B cell (primary cell): Measurements from ENCODE around the gene NAXE. TPM values are rescaled to one million over a fixed set of nuclear protein-coding genes. Genes with fewer than 3 reads are reported as not detected.
A peak's percentile ranks its signal among the peaks of the same experiment; 100 is the strongest.

Experiments
- ATAC-seq: fragments of 200-7000 bp; cut with Tn5 transposase; one replicate; pipeline ENCODE4 v1.10.0; 2021; ENCODE audit warnings: low read depth, mild to moderate bottlenecking, moderate number of reproducible peaks, moderate library complexity
- CTCF ChIA-PET: fragments of 350-600 bp; sonication (Branson Sonifier 250); formaldehyde crosslinking; loops from one replicate; lab custom pipeline; 2021; ENCODE audit warnings: antibody characterized with exemption, inconsistent platforms; lab: Charles Lee
- POLR2A ChIA-PET: fragments of 350-600 bp; sonication (Branson Sonifier 250); formaldehyde crosslinking; loops from one replicate; lab custom pipeline; 2021; ENCODE audit warnings: antibody characterized with exemption; lab: Charles Lee
- DNase-seq: peaks from one replicate; pipeline ENCODE4 v3.0.0; 2013
- H2AFZ ChIP-seq: 2 replicates; pipeline ENCODE4 v1.6.1; 2012; ENCODE audit warnings: mild to moderate bottlenecking, low read depth, low read length; ENCODE audit not compliant: insufficient read depth, poor library complexity, severe bottlenecking
- H3K27ac ChIP-seq, 2 donors: 1 replicate in 1 of 2; 2 replicates in 1 of 2; pipeline ENCODE4 v1.5.1; 2012 to 2013; ENCODE audit warnings: low read length in 2 of 2, mild to moderate bottlenecking in 2 of 2, moderate library complexity in 1 of 2
- H3K27me3 ChIP-seq, 4 experiments: fragments of 200-600 bp in 1 of 4; sonication (generic) in 1 of 4; replicated peaks in 1 of 4; 1 replicate in 2 of 4; 2 replicates in 2 of 4; pipeline versions ENCODE4 v1.6.1 to v1.7.0; 2013 to 2016; ENCODE audit warnings: low read length in 3 of 4, mild to moderate bottlenecking in 2 of 4, mixed read lengths in 1 of 4, moderate library complexity in 1 of 4; ENCODE audit not compliant: insufficient read depth in 4 of 4, control insufficient read depth in 3 of 4; ENCODE audit errors: control extremely low read depth in 1 of 4
- H3K36me3 ChIP-seq, 2 experiments: replicated peaks in 1 of 2; 1 replicate in 1 of 2; 2 replicates in 1 of 2; pipeline versions ENCODE4 v1.6.1 to v1.7.1; 2013; ENCODE audit warnings: low read length in 1 of 2; ENCODE audit not compliant: insufficient read depth in 2 of 2, control insufficient read depth in 1 of 2; ENCODE audit errors: control extremely low read depth in 1 of 2, extremely low read depth in 1 of 2
- H3K4me1 ChIP-seq, 2 donors: fragments of 200-600 bp in 1 of 2; sonication (generic) in 1 of 2; 1 replicate in 1 of 2; 2 replicates in 1 of 2; pipeline versions ENCODE4 v1.5.1 to v1.6.1; 2013 to 2017; ENCODE audit warnings: low read length in 2 of 2; ENCODE audit not compliant: control insufficient read depth in 2 of 2, insufficient read depth in 2 of 2
- H3K4me2 ChIP-seq: replicated peaks from 2 replicates; pipeline ENCODE3; 2012; ENCODE audit warnings: mild to moderate bottlenecking, low read depth, low read length; ENCODE audit not compliant: poor library complexity, severe bottlenecking
- H3K4me3 ChIP-seq, 5 experiments: fragments of 200-600 bp in 1 of 5; sonication (generic) in 1 of 5; 1 replicate in 3 of 5; 2 replicates in 2 of 5; pipeline versions ENCODE4 v1.5.1 to v1.7.0; 2011 to 2016; ENCODE audit warnings: low read length in 4 of 5, mild to moderate bottlenecking in 4 of 5, low read depth in 2 of 5, control low read depth in 1 of 5, moderate library complexity in 1 of 5; ENCODE audit not compliant: insufficient read depth in 1 of 5; ENCODE audit errors: control extremely low read depth in 1 of 5, extremely low read depth in 1 of 5
- H3K79me2 ChIP-seq: fragments of 200-600 bp; sonication (generic); one replicate; pipeline ENCODE4 v1.6.0; 2016; ENCODE audit warnings: low read length; ENCODE audit not compliant: control insufficient read depth, insufficient read depth
- H3K9ac ChIP-seq: fragments of 200-600 bp; sonication (generic); 2 replicates; pipeline ENCODE4 v1.6.1; 2017; ENCODE audit warnings: mild to moderate bottlenecking, low read length, moderate library complexity
- H3K9me3 ChIP-seq, 3 donors: one replicate each; pipeline versions ENCODE4 v1.6.1 to v1.7.1; 2013; ENCODE audit warnings: low read length in 2 of 3; ENCODE audit not compliant: control insufficient read depth in 2 of 3, insufficient read depth in 1 of 3; ENCODE audit errors: control extremely low read depth in 1 of 3
- H4K20me1 ChIP-seq: 2 replicates; pipeline ENCODE4 v1.6.0; 2012; ENCODE audit warnings: mild to moderate bottlenecking, low read length; ENCODE audit not compliant: insufficient read depth, control insufficient read depth, poor library complexity, severe bottlenecking
- H3K27ac Mint-ChIP-seq: one replicate; pipeline ENCODE4 v1.8.0; 2021; ENCODE audit warnings: mixed read lengths
- H3K27me3 Mint-ChIP-seq: one replicate; pipeline ENCODE4 v1.8.0; 2021; ENCODE audit warnings: mixed read lengths
- H3K4me1 Mint-ChIP-seq: one replicate; pipeline ENCODE4 v1.8.0; 2021; ENCODE audit warnings: mixed read lengths
- H3K4me3 Mint-ChIP-seq: one replicate; pipeline ENCODE4 v1.8.0; 2021; ENCODE audit warnings: mixed read lengths
- H3K9me3 Mint-ChIP-seq: one replicate; pipeline ENCODE4 v1.8.0; 2022; ENCODE audit warnings: mixed read lengths; ENCODE audit not compliant: insufficient read depth
- CTCF ChIP-seq: fragments of 200-600 bp; IDR thresholded peaks from one replicate; pipeline ENCODE4 v1.8.0; 2022; ENCODE audit warnings: antibody characterized with exemption, mild to moderate bottlenecking
- EZH2 ChIP-seq: IDR thresholded peaks from 2 replicates; pipeline ENCODE4 v1.6.1; 2012; ENCODE audit warnings: borderline replicate concordance, low read depth, mild to moderate bottlenecking, moderate library complexity, low read length; ENCODE audit not compliant: insufficient read depth, poor library complexity, severe bottlenecking
- WGBS: methylation state at CpG from one replicate; pipeline ENCODE4 v1.1.5; 2013; ENCODE audit warnings: missing lambda C conversion rate; ENCODE audit not compliant: insufficient coverage; 5-methylcytosine and 5-hydroxymethylcytosine counted together
- intact Hi-C: fragments of 100-400 bp; cut with micrococcal nuclease; formaldehyde crosslinking; loops from one replicate; pipeline ENCODE4 v1.10.0; 2022
- polyA plus RNA-seq: library from polyadenylated mRNA; depleted of rRNA; stranded (reverse); fragments of >200 nt; gene quantifications from 2 replicates; pipeline ENCODE4 v1.2.3, GENCODE V29; 2012
- total RNA-seq, 2 donors: library from RNA; stranded (reverse); fragments of 120-200 nt in 1 of 2; gene quantifications; 1 replicate in 1 of 2; 2 replicates in 1 of 2; pipeline versions ENCODE4 v1.2.3 to v1.2.4, GENCODE V29; 2013 to 2022

The NAXE gene
- total and polyA plus RNA-seq, 2 donors (not counting 1 experiment from before 2014, with no cell fraction given) = 42.8 to 59.7 TPM

GRCh38 chr1:156590326-156591180 is 1.0 kb upstream of the NAXE start:
- H3K4me1 Mint-ChIP-seq = peaks cover 25% of the 10 kb centered on the region
- no peaks in the 10 kb centered on the region for H3K27me3 Mint-ChIP-seq
- TF ChIP-seq CTCF = no peak
- no peak for TF ChIP-seq EZH2
- peak overlapping the region; percentile 26 for H3K4me3 Mint-ChIP-seq
- Histone ChIP-seq H3K79me2 (peaks cover 14% of the 10 kb centered on the region), H2AFZ (peak overlapping the region; percentile 94), H3K4me1 (peaks cover 18 to 22% of the 10 kb centered on the region in 2 donors), H4K20me1 (peaks cover 8% of the 10 kb centered on the region), H3K4me2 (peak overlapping the region; percentile 98), H3K4me3 (peak overlapping the region in 1 of 5 experiments; percentile 69), H3K27me3 (no peaks in the 10 kb centered on the region), H3K9me3 (no peaks in the 10 kb centered on the region), H3K36me3 (peaks cover 0 to 26% of the 10 kb centered on the region in 2 experiments), H3K27ac (peak overlapping the region; percentile 80 to 88), H3K9ac (peak overlapping the region; percentile 81)
- ChIA-PET CTCF (interaction anchor here (0.8 to 10.9 kb wide), 14 partner anchors 8 to 205 kb away, joined by 3 to 80 read pairs (median 6); partner anchors contain the start of genes GPATCH4, HAPLN2 and MEF2D), POLR2A (interaction anchor here (1.5 to 2.1 kb wide), 3 partner anchors 18 to 98 kb away, joined by 4 to 12 read pairs (median 8); partner anchors contain the start of gene MEF2D)
- WGBS = 90% methylated on average over 5 of the region's 10 CpGs
- H3K9me3 Mint-ChIP-seq = no peaks in the 10 kb centered on the region
- ATAC-seq = no peak
- no peak for DNase-seq
- peak overlapping the region; percentile 96 for H3K27ac Mint-ChIP-seq
- intact Hi-C loops = loop anchor here (1.0 kb wide), 2 partner anchors 8 to 11 kb away; partner anchors contain the start of gene GPATCH4

- DNase-seq = no peak
Observed at GRCh38 chr1:156591181-156591431, 470 bp upstream of the NAXE start.

More at GRCh38 chr1:156591181-156591431, 470 bp upstream of the NAXE start:
- H3K4me3 ChIP-seq = peak overlapping the region; percentile 54 to 77 (median 69)
- no peak for TF ChIP-seq CTCF
- TF ChIP-seq EZH2 = no peak
- peaks cover 0 to 26% of the 10 kb centered on the region in 2 experiments for H3K36me3 ChIP-seq
- peaks cover 18 to 22% of the 10 kb centered on the region in 2 donors for H3K4me1 ChIP-seq
- 39% methylated on average over 5 of the region's 6 CpGs for WGBS
- Mint-ChIP-seq H3K4me3 (peak overlapping the region; percentile 93), H3K27me3 (no peaks in the 10 kb centered on the region), H3K9me3 (no peaks in the 10 kb centered on the region), H3K4me1 (peaks cover 25% of the 10 kb centered on the region), H3K27ac (peak overlapping the region; percentile 96)
- ChIA-PET POLR2A (interaction anchor here (1.0 to 2.1 kb wide), 7 partner anchors 17 to 134 kb away, joined by 3 to 12 read pairs (median 7); partner anchors contain the start of gene MEF2D), CTCF (interaction anchor here (0.8 to 10.9 kb wide), 14 partner anchors 8 to 206 kb away, joined by 3 to 80 read pairs (median 6); partner anchors contain the start of genes GPATCH4, HAPLN2 and MEF2D)
- H2AFZ ChIP-seq = peak overlapping the region; percentile 94
- no peaks in the 10 kb centered on the region for H3K27me3 ChIP-seq
- H3K27ac ChIP-seq = peak overlapping the region; percentile 80 to 88
- ATAC-seq = no peak
- peaks cover 10% of the 10 kb centered on the region for H3K79me2 ChIP-seq
- peak overlapping the region; percentile 81 for H3K9ac ChIP-seq
- H3K4me2 ChIP-seq = peak overlapping the region; percentile 98
- H3K9me3 ChIP-seq = no peaks in the 10 kb centered on the region
- peaks cover 8% of the 10 kb centered on the region for H4K20me1 ChIP-seq
- intact Hi-C loops = loop anchor here (1.0 kb wide), 2 partner anchors 9 to 10 kb away; partner anchors contain the start of gene GPATCH4
